Spinal cord (tissue), 10 donors: ENCODE measurements around the gene TLDC2. TPM values are rescaled to one million over a fixed set of nuclear protein-coding genes. Genes with fewer than 3 reads are reported as not detected.
"Not testable (repeated sequence)": the region's sequence is repeated elsewhere in the genome, so short reads cannot be mapped to it uniquely, and the experiment has no call there.

Source experiments
- DNase-seq, 6 donors: peaks; one replicate each; pipeline versions ENCODE4 v3.0.0 to v3.0.0-alpha.2; 2013 to 2015; ENCODE audit warnings: low spot score in 6 of 6, low read depth in 4 of 6
- H3K27ac ChIP-seq: one replicate; pipeline ENCODE4 v1.5.1; 2013; ENCODE audit warnings: low read depth, low read length, control low read depth
- H3K27me3 ChIP-seq: one replicate; pipeline ENCODE4 v1.6.1; 2013; ENCODE audit warnings: low read length; ENCODE audit not compliant: control insufficient read depth, insufficient read depth
- H3K36me3 ChIP-seq: one replicate; pipeline ENCODE4 v1.6.1; 2013; ENCODE audit warnings: low read length; ENCODE audit not compliant: control insufficient read depth, insufficient read depth
- H3K4me1 ChIP-seq: one replicate; pipeline ENCODE4 v1.6.1; 2013; ENCODE audit warnings: low read length; ENCODE audit not compliant: control insufficient read depth, insufficient read depth
- H3K4me3 ChIP-seq: one replicate; pipeline ENCODE4 v1.5.1; 2013; ENCODE audit warnings: low read depth, low read length, control low read depth
- H3K9me3 ChIP-seq: one replicate; pipeline ENCODE4 v1.6.1; 2013; ENCODE audit warnings: low read length; ENCODE audit not compliant: control insufficient read depth, insufficient read depth
- WGBS: methylation state at CpG from one replicate; pipeline ENCODE4 v1.1.5; 2013; ENCODE audit warnings: missing lambda C conversion rate; ENCODE audit not compliant: insufficient coverage; 5-methylcytosine and 5-hydroxymethylcytosine counted together
- polyA plus RNA-seq, 2 donors: library from polyadenylated mRNA; unstranded; fragments of 120-200 nt; gene quantifications; one replicate each; pipeline ENCODE4 v1.2.1, GENCODE V29; 2013; ENCODE audit not compliant: insufficient read length in 2 of 2
- total RNA-seq, 2 donors: library from RNA; depleted of rRNA in 1 of 2; stranded (reverse); fragments of 120-200 nt in 1 of 2; fragments of >200 nt in 1 of 2; gene quantifications; one replicate each; pipeline versions ENCODE4 v1.2.3 to v1.2.4, GENCODE V29; 2013 to 2014
- donor health status: healthy.

The TLDC2 gene
- total and polyA plus RNA-seq, 4 donors: 0.28 to 2.5 (median 0.67) TPM

GRCh38 chr20:36866164-36866563 is 9.8 kb upstream of the TLDC2 start:
- 90% methylated on average over 7 of the region's 7 CpGs for WGBS
- no peak for DNase-seq
- no peaks in the 10 kb centered on the region for H3K27me3 ChIP-seq
- no peaks in the 10 kb centered on the region for H3K9me3 ChIP-seq
- H3K4me3 ChIP-seq: no peak overlapping the region
- peaks cover 4% of the 10 kb centered on the region for H3K36me3 ChIP-seq
- peaks cover 25% of the 10 kb centered on the region for H3K4me1 ChIP-seq
- no peak overlapping the region for H3K27ac ChIP-seq

GRCh38 chr20:36866681-36867495 is 9.1 kb upstream of the TLDC2 start:
- Histone ChIP-seq H3K4me1 (peaks cover 17% of the 10 kb centered on the region), H3K4me3 (no peak overlapping the region), H3K9me3 (no peaks in the 10 kb centered on the region), H3K27ac (no peak overlapping the region), H3K27me3 (no peaks in the 10 kb centered on the region), H3K36me3 (no peaks in the 10 kb centered on the region)
- no peak for DNase-seq
- 40% methylated on average over 3 of the region's 8 CpGs for WGBS

GRCh38 chr20:36871640-36872570 is 4.0 kb upstream of the TLDC2 start:
- Histone ChIP-seq H3K9me3 (no peaks in the 10 kb centered on the region), H3K36me3 (no peaks in the 10 kb centered on the region), H3K27me3 (no peaks in the 10 kb centered on the region), H3K4me3 (no peak overlapping the region), H3K27ac (no peak overlapping the region), H3K4me1 (peaks cover 2% of the 10 kb centered on the region)
- WGBS: 80% methylated on average over 13 of the region's 16 CpGs
- DNase-seq: no peak

- no peaks in the 10 kb centered on the region for H3K9me3 ChIP-seq
- no peak overlapping the region for H3K27ac ChIP-seq
- H3K36me3 ChIP-seq: no peaks in the 10 kb centered on the region
- H3K4me3 ChIP-seq: no peak overlapping the region
- 65% methylated on average over 3 of the region's 5 CpGs for WGBS
- H3K4me1 ChIP-seq: peaks cover 2% of the 10 kb centered on the region
- DNase-seq: no peak
- H3K27me3 ChIP-seq: no peaks in the 10 kb centered on the region
Observed at GRCh38 chr20:36872852-36873251, 3.1 kb upstream of the TLDC2 start.

- H3K4me3 ChIP-seq: no peak overlapping the region
- H3K27me3 ChIP-seq: no peaks in the 10 kb centered on the region
- peaks cover 2% of the 10 kb centered on the region for H3K4me1 ChIP-seq
- no peaks in the 10 kb centered on the region for H3K36me3 ChIP-seq
- no peak for DNase-seq
- 91% methylated on average over 12 of the region's 13 CpGs for WGBS
- H3K27ac ChIP-seq: no peak overlapping the region
- H3K9me3 ChIP-seq: no peaks in the 10 kb centered on the region
Observed at GRCh38 chr20:36873498-36874189, 2.3 kb upstream of the TLDC2 start.

GRCh38 chr20:36875093-36875492 is 845 bp upstream of the TLDC2 start:
- not testable (repeated sequence) for DNase-seq, H3K4me3 ChIP-seq, H3K9me3 ChIP-seq, H3K36me3 ChIP-seq, H3K27me3 ChIP-seq, H3K27ac ChIP-seq, H3K4me1 ChIP-seq
- 100% methylated on average over 3 of the region's 5 CpGs for WGBS

GRCh38 chr20:36876473-36876833 is 515 bp downstream of the TLDC2 start:
- Histone ChIP-seq H3K4me3 (no peak overlapping the region), H3K27me3 (no peaks in the 10 kb centered on the region), H3K36me3 (no peaks in the 10 kb centered on the region), H3K9me3 (no peaks in the 10 kb centered on the region), H3K4me1 (peaks cover 2% of the 10 kb centered on the region), H3K27ac (no peak overlapping the region)
- no peak for DNase-seq
- 93% methylated on average over 2 of the region's 3 CpGs for WGBS

GRCh38 chr20:36878941-36879340 is 3.0 kb downstream of the TLDC2 start:
- Histone ChIP-seq H3K9me3 (no peaks in the 10 kb centered on the region), H3K27ac (no peak overlapping the region), H3K4me1 (no peaks in the 10 kb centered on the region), H3K4me3 (no peak overlapping the region), H3K27me3 (no peaks in the 10 kb centered on the region), H3K36me3 (no peaks in the 10 kb centered on the region)
- no peak for DNase-seq
- WGBS: 87% methylated on average over 10 of the region's 10 CpGs

- WGBS: 89% methylated on average over 8 of the region's 11 CpGs
- no peaks in the 10 kb centered on the region for H3K4me1 ChIP-seq
- no peaks in the 10 kb centered on the region for H3K9me3 ChIP-seq
- no peaks in the 10 kb centered on the region for H3K27me3 ChIP-seq
- no peak overlapping the region for H3K4me3 ChIP-seq
- no peaks in the 10 kb centered on the region for H3K36me3 ChIP-seq
- H3K27ac ChIP-seq: no peak overlapping the region
- DNase-seq: no peak
Observed at GRCh38 chr20:36880741-36881250, 4.9 kb downstream of the TLDC2 start.
